Spleen (tissue), 11 donors: ENCODE data around the gene ACADS. TPM values are rescaled to one million over a fixed set of nuclear protein-coding genes. Genes with fewer than 3 reads are reported as not detected.

Experiments used
- DNase-seq: peaks from one replicate; pipeline ENCODE4 v3.0.0-alpha.2; 2020
- H3K27ac ChIP-seq, 8 donors: fragments of 200-600 bp; sonication (generic) in 7 of 8; 1 replicate in 4 of 8; 2 replicates in 4 of 8; pipeline versions ENCODE4 v1.5.0 to v1.8.0; 2016 to 2021; ENCODE audit warnings: inconsistent platforms in 4 of 8, mild to moderate bottlenecking in 4 of 8, moderate library complexity in 1 of 8
- H3K27me3 ChIP-seq, 7 donors: fragments of 200-600 bp; sonication (generic) in 6 of 7; replicated peaks in 1 of 7; 1 replicate in 4 of 7; 2 replicates in 3 of 7; pipeline versions ENCODE4 v1.5.0 to v1.8.0; 2016 to 2021; ENCODE audit warnings: inconsistent platforms in 3 of 7, mild to moderate bottlenecking in 1 of 7
- H3K36me3 ChIP-seq, 6 donors: fragments of 200-600 bp; sonication (generic) in 5 of 6; 1 replicate in 4 of 6; 2 replicates in 2 of 6; pipeline versions ENCODE4 v1.5.0 to v1.8.0; 2016 to 2021; ENCODE audit warnings: inconsistent platforms in 2 of 6
- H3K4me1 ChIP-seq, 6 donors: fragments of 200-600 bp; sonication (generic) in 5 of 6; 1 replicate in 3 of 6; 2 replicates in 3 of 6; pipeline versions ENCODE4 v1.5.0 to v1.8.0; 2016 to 2021; ENCODE audit warnings: inconsistent platforms in 3 of 6
- H3K4me3 ChIP-seq, 8 donors: fragments of 200-600 bp; sonication (generic) in 7 of 8; 1 replicate in 4 of 8; 2 replicates in 4 of 8; pipeline versions ENCODE4 v1.5.0 to v1.8.0; 2016 to 2021; ENCODE audit warnings: inconsistent platforms in 4 of 8, mild to moderate bottlenecking in 4 of 8, moderate library complexity in 2 of 8
- H3K9me3 ChIP-seq, 8 donors: fragments of 200-600 bp; sonication (generic) in 7 of 8; 1 replicate in 4 of 8; 2 replicates in 4 of 8; pipeline versions ENCODE4 v1.5.0 to v1.8.0; 2016 to 2021; ENCODE audit warnings: inconsistent platforms in 4 of 8
- CTCF ChIP-seq, 11 experiments: fragments of 200-600 bp in 7 of 11; fragments of 450-650 bp in 4 of 11; sonication (generic) in 4 of 11; IDR thresholded peaks in 8 of 11; conservative IDR thresholded peaks in 3 of 11; 1 replicate in 7 of 11; 2 replicates in 4 of 11; pipeline versions ENCODE4 v1.4.0 to v1.8.0; 2016 to 2021; ENCODE audit warnings: antibody characterized with exemption in 11 of 11, inconsistent platforms in 4 of 11, mild to moderate bottlenecking in 1 of 11
- POLR2A ChIP-seq, 3 donors: fragments of 450-650 bp; IDR thresholded peaks; one replicate each; pipeline ENCODE4 v1.5.1; 2017; ENCODE audit warnings: antibody characterized with exemption in 3 of 3, mild to moderate bottlenecking in 1 of 3
- POLR2AphosphoS5 ChIP-seq, 3 donors: sonication (generic); formaldehyde crosslinking; IDR thresholded peaks; one replicate each; pipeline ENCODE4 v1.5.1; 2017; ENCODE audit warnings: antibody characterized with exemption in 3 of 3
- WGBS, 5 donors: extraction: QIAGEN DNeasy Blood & Tissue Kit in 3 of 5; methylation state at CpG; one replicate each; pipeline versions ENCODE4 v1.1.5 to v1.1.7; 2013 to 2018; 5-methylcytosine and 5-hydroxymethylcytosine counted together
- intact Hi-C: fragments of 100-400 bp; cut with DNase I; formaldehyde crosslinking; loops from one replicate; pipeline ENCODE4 v1.15.0; 2023; ENCODE audit warnings: low total_unique reads
- polyA plus RNA-seq, 3 donors: library from polyadenylated mRNA; stranded (reverse); fragments of 200-250 nt; gene quantifications; one replicate each; pipeline ENCODE4 v1.2.1, GENCODE V29; 2013
- total RNA-seq, 7 donors: library from RNA; depleted of rRNA in 3 of 7; stranded (reverse); fragments of >200 nt in 3 of 7; fragmentation: NEBNext Ultra II Directional in 4 of 7; extraction: Animal tissue kit (Norgen Biotek cat#: 25700) in 4 of 7; gene quantifications; one replicate each; pipeline versions ENCODE4 v1.1.0 to v1.2.1, GENCODE V29; 2016 to 2021
- donor health status: healthy with polysubstance abuse.
- donor health status: DM: no; HTN: no; CAD: no; lungs with moderate emphysema.
- donor health status: DM: no; HTN: no; CAD: no.
- donor health status: Bipolar disorder and iron deficiency.
- donor health status: healthy.
- donor health status: DM: no; HTN: no; CAD: no.
- donor health status: DM: yes; HTN: yes; CAD: no.

Gene ACADS
- total and polyA plus RNA-seq, 10 donors, result 21.2 to 66.4 (median 37.6) TPM

DNA sequence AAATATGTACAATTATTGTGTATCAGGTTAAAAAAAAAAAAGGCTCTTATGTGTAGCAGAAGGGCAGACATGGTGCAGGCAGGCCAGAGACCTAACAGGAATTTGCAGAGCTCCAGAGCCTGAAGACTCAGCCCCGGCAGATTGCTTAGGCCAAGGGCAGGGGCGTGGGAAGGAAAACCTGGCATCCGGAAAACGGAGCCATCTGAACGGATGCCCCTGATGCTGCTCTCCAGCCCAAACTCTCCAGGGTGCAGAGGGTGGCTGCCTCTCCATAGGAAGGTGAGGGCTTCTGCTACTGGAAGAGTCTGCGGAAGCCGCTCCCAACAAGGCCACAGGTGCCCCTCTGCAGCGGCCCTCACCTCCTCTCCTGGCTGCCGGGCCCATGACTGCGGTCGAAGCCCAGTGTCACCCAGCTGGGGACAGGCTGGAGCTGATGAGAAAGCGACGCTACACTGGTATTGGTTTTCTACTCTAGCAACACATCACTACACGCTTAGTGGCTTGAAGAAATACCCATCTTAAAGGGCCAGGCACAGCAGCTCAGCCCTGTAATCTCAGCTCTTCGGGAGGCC lies 19.4 kb downstream of the ACADS start:
- H3K36me3 ChIP-seq, result peaks cover 0 to 9% (median 0%) of the 10 kb centered on the region in 6 donors
- H3K27ac ChIP-seq, result peak overlapping the region in 6 of 8 donors; percentile 16 to 72 (median 64)
- TF ChIP-seq POLR2AphosphoS5 (IDR thresholded peaks at IDR 0.05) (peak; percentile 78 to 88 (median 86)), POLR2A (IDR thresholded peaks at IDR 0.05) (no peak)
- H3K27me3 ChIP-seq, result no peaks in the 10 kb centered on the region
- WGBS, 5 donors, result 75 to 86% (median 80%) methylated on average over 15 of the region's 15 CpGs
- intact Hi-C loops, result no loop called here
- no peak overlapping the region for H3K4me3 ChIP-seq
- DNase-seq, result peak; percentile 81
- no peaks in the 10 kb centered on the region for H3K9me3 ChIP-seq
- H3K4me1 ChIP-seq, result peaks cover 0 to 35% (median 3%) of the 10 kb centered on the region in 6 donors

- intact Hi-C loops, result no loop called here
- Histone ChIP-seq H3K9me3 (no peaks in the 10 kb centered on the region), H3K27ac (no peak overlapping the region), H3K4me3 (no peak overlapping the region), H3K27me3 (no peaks in the 10 kb centered on the region), H3K36me3 (no peaks in the 10 kb centered on the region), H3K4me1 (peaks cover 0 to 16% (median 0%) of the 10 kb centered on the region in 6 donors)
- peak; percentile 14 for DNase-seq
- TF ChIP-seq CTCF (IDR thresholded peaks at IDR 0.05 in 8 of 11, conservative IDR thresholded peaks at IDR 0.05 in 3 of 11) (no peak), POLR2A (IDR thresholded peaks at IDR 0.05) (no peak), POLR2AphosphoS5 (IDR thresholded peaks at IDR 0.05) (no peak)
- WGBS, 5 donors, result 85 to 91% (median 89%) methylated on average over 7 of the region's 7 CpGs
Observed at GRCh38 chr12:120748242-120748641, 22.6 kb downstream of the ACADS start.

GRCh38 chr12:120749256-120749655 lies 23.6 kb downstream of the ACADS start:
- peak; percentile 17 for DNase-seq
- H3K27me3 ChIP-seq, result no peaks in the 10 kb centered on the region
- no peaks in the 10 kb centered on the region for H3K9me3 ChIP-seq
- no peak overlapping the region for H3K4me3 ChIP-seq
- TF ChIP-seq CTCF (IDR thresholded peaks at IDR 0.05 in 8 of 11, conservative IDR thresholded peaks at IDR 0.05 in 3 of 11) (no peak), POLR2AphosphoS5 (IDR thresholded peaks at IDR 0.05) (no peak), POLR2A (IDR thresholded peaks at IDR 0.05) (no peak)
- WGBS, 5 donors, result 80 to 91% (median 85%) methylated on average over 5 of the region's 5 CpGs
- H3K4me1 ChIP-seq, result peaks cover 0 to 16% (median 0%) of the 10 kb centered on the region in 6 donors
- no peak overlapping the region for H3K27ac ChIP-seq
- no peaks in the 10 kb centered on the region for H3K36me3 ChIP-seq
- intact Hi-C loops, result no loop called here

GRCh38 chr12:120750806-120751205 lies 25.2 kb downstream of the ACADS start:
- H3K4me3 ChIP-seq, result no peak overlapping the region
- peaks cover 0 to 3% (median 0%) of the 10 kb centered on the region in 6 donors for H3K4me1 ChIP-seq
- H3K9me3 ChIP-seq, result peaks cover 3 to 13% (median 9%) of the 10 kb centered on the region in 8 donors
- no peaks in the 10 kb centered on the region for H3K27me3 ChIP-seq
- intact Hi-C loops, result no loop called here
- H3K36me3 ChIP-seq, result no peaks in the 10 kb centered on the region
- 94 to 99% (median 96%) methylated on average over 5 of the region's 5 CpGs for WGBS, 5 donors
- no peak overlapping the region for H3K27ac ChIP-seq
- TF ChIP-seq POLR2AphosphoS5 (IDR thresholded peaks at IDR 0.05) (no peak), CTCF (IDR thresholded peaks at IDR 0.05 in 8 of 11, conservative IDR thresholded peaks at IDR 0.05 in 3 of 11) (no peak), POLR2A (IDR thresholded peaks at IDR 0.05) (no peak)
- peak; percentile 11 for DNase-seq
